IMR-90 (cell line): ENCODE results near the gene ERICH3. TPM values are rescaled to one million over a fixed set of nuclear protein-coding genes. Genes with fewer than 3 reads are reported as not detected.

Experiments used
- ATAC-seq: fragments of 200-7000 bp; cut with Tn5 transposase; 2 replicates; pipeline ENCODE4 v1.9.1; 2020; ENCODE audit warnings: low read depth, mild to moderate bottlenecking, moderate library complexity
- BruUV-seq: library from RNA; stranded (reverse); fragments of 400-500 nt; replicated peaks from 2 replicates; lab custom pipeline; 2021; lab: Mats Ljungman, UMichigan
- CTCF ChIA-PET: fragments of 300-600 bp; formaldehyde crosslinking; extraction: SDS; loops from one replicate; lab custom pipeline; 2021; ENCODE audit warnings: antibody characterized with exemption; lab: Yijun Ruan, JAX
- POLR2A ChIA-PET: fragments of 300-600 bp; sonication (Branson Sonifier 250); formaldehyde crosslinking; loops from one replicate; lab custom pipeline; 2022; ENCODE audit warnings: antibody characterized with exemption; ENCODE audit not compliant: unreplicated experiment; lab: Charles Lee
- DNase-seq: peaks from one replicate; pipeline ENCODE4 v3.0.0; 2013
- H2AFZ ChIP-seq: replicated peaks from 2 replicates; pipeline ENCODE3; 2013; ENCODE audit warnings: low read length, mild to moderate bottlenecking; ENCODE audit not compliant: poor library complexity
- H2AK5ac ChIP-seq: 2 replicates; pipeline ENCODE4 v1.6.1; 2013; ENCODE audit warnings: low read depth, low read length, inconsistent platforms
- H2AK9ac ChIP-seq: replicated peaks from 2 replicates; pipeline ENCODE3; 2013; ENCODE audit warnings: mild to moderate bottlenecking, low read depth, low read length, moderate library complexity; ENCODE audit not compliant: poor library complexity
- H2BK120ac ChIP-seq: 2 replicates; pipeline ENCODE4 v1.6.1; 2013; ENCODE audit warnings: low read depth, low read length, inconsistent platforms
- H2BK15ac ChIP-seq: 3 replicates; pipeline ENCODE4 v1.6.1; 2013; ENCODE audit warnings: low read depth, low read length, inconsistent platforms
- H2BK20ac ChIP-seq: 2 replicates; pipeline ENCODE4 v1.6.1; 2013; ENCODE audit warnings: low read depth, mild to moderate bottlenecking, inconsistent platforms, low read length, moderate library complexity
- H2BK5ac ChIP-seq: 2 replicates; pipeline ENCODE4 v1.6.1; 2013; ENCODE audit warnings: mild to moderate bottlenecking, low read depth, low read length, inconsistent platforms; ENCODE audit not compliant: poor library complexity, severe bottlenecking
- H3K14ac ChIP-seq: replicated peaks from 2 replicates; pipeline ENCODE4 v1.6.1; 2013; ENCODE audit warnings: low read depth, low read length, inconsistent platforms
- H3K18ac ChIP-seq: 2 replicates; pipeline ENCODE4 v1.6.1; 2013; ENCODE audit warnings: low read depth, low read length, control low read depth
- H3K23ac ChIP-seq: 2 replicates; pipeline ENCODE4 v1.6.1; 2013; ENCODE audit warnings: low read depth, low read length, inconsistent platforms
- H3K27ac ChIP-seq: 2 replicates; pipeline ENCODE4 v1.5.1; 2013; ENCODE audit warnings: mild to moderate bottlenecking, control low read depth, low read length; ENCODE audit not compliant: insufficient read depth
- H3K27me3 ChIP-seq: 2 replicates; pipeline ENCODE4 v1.6.1; 2013; ENCODE audit warnings: low read length; ENCODE audit not compliant: control insufficient read depth, insufficient read depth
- H3K36me3 ChIP-seq: 2 replicates; pipeline ENCODE4 v1.6.1; 2013; ENCODE audit warnings: low read length, mixed read lengths; ENCODE audit not compliant: control insufficient read depth, insufficient read depth
- H3K4ac ChIP-seq: 2 replicates; pipeline ENCODE4 v1.6.1; 2013; ENCODE audit warnings: low read depth, low read length, inconsistent platforms
- H3K4me1 ChIP-seq: 2 replicates; pipeline ENCODE4 v1.6.1; 2013; ENCODE audit warnings: low read length, mixed read lengths; ENCODE audit not compliant: control insufficient read depth, insufficient read depth
- H3K4me2 ChIP-seq: 2 replicates; pipeline ENCODE4 v1.6.1; 2013; ENCODE audit warnings: low read depth, mild to moderate bottlenecking, control low read depth, low read length, moderate library complexity
- H3K4me3 ChIP-seq: 2 replicates; pipeline ENCODE4 v1.5.1; 2013; ENCODE audit warnings: low read depth, mild to moderate bottlenecking, control low read depth, low read length, moderate library complexity; ENCODE audit not compliant: insufficient read depth
- H3K56ac ChIP-seq: 2 replicates; pipeline ENCODE4 v1.6.1; 2013; ENCODE audit warnings: low read length, inconsistent platforms; ENCODE audit not compliant: insufficient read depth; ENCODE audit errors: extremely low read depth
- H3K79me1 ChIP-seq, 2 experiments: 2 replicates each; pipeline ENCODE4 v1.6.1; 2013; ENCODE audit warnings: low read length in 2 of 2, inconsistent platforms in 1 of 2, low read depth in 1 of 2
- H3K9ac ChIP-seq: 2 replicates; pipeline ENCODE4 v1.6.1; 2013; ENCODE audit warnings: low read depth, low read length, control low read depth
- H3K9me1 ChIP-seq: 2 replicates; pipeline ENCODE4 v1.6.1; 2013; ENCODE audit warnings: low read length, inconsistent platforms; ENCODE audit not compliant: insufficient read depth
- H3K9me3 ChIP-seq: 2 replicates; pipeline ENCODE4 v1.6.1; 2013; ENCODE audit warnings: low read length; ENCODE audit not compliant: control insufficient read depth, insufficient read depth
- H4K20me1 ChIP-seq: 2 replicates; pipeline ENCODE4 v1.6.1; 2013; ENCODE audit warnings: low read length, inconsistent platforms; ENCODE audit not compliant: insufficient read depth
- H4K5ac ChIP-seq: 2 replicates; pipeline ENCODE4 v1.6.1; 2013; ENCODE audit warnings: mild to moderate bottlenecking, low read depth, low read length, control low read depth
- H4K8ac ChIP-seq, 2 experiments: 2 replicates each; pipeline ENCODE4 v1.6.1; 2013; ENCODE audit warnings: low read depth in 2 of 2, low read length in 2 of 2, control low read depth in 1 of 2, inconsistent platforms in 1 of 2
- H4K91ac ChIP-seq: 2 replicates; pipeline ENCODE4 v1.6.1; 2013; ENCODE audit warnings: low read depth, low read length, inconsistent platforms; ENCODE audit not compliant: insufficient read depth
- BHLHE40 ChIP-seq: fragments of 150-350 bp; IDR thresholded peaks from 2 replicates; pipeline ENCODE4 v1.6.1; 2016; ENCODE audit warnings: mild to moderate bottlenecking, low read depth, low read length
- CEBPB ChIP-seq: IDR thresholded peaks from 2 replicates; pipeline ENCODE4 v1.6.1; 2012; ENCODE audit warnings: low read depth, low read length, improper control_type of control experiment
- CHD1 ChIP-seq: IDR thresholded peaks from 2 replicates; pipeline ENCODE4 v1.6.1; 2012; ENCODE audit warnings: low read depth, low read length, improper control_type of control experiment
- FOS ChIP-seq: fragments of 150-350 bp; IDR thresholded peaks from 2 replicates; pipeline ENCODE4 v1.6.1; 2016; ENCODE audit warnings: low read depth, low read length
- MAFK ChIP-seq: IDR thresholded peaks from 2 replicates; pipeline ENCODE4 v1.6.1; 2012; ENCODE audit warnings: low read depth, low read length, improper control_type of control experiment
- MAZ ChIP-seq: IDR thresholded peaks from 2 replicates; pipeline ENCODE4 v1.6.1; 2012; ENCODE audit warnings: low read depth, mild to moderate bottlenecking, low read length, improper control_type of control experiment, moderate library complexity, borderline replicate concordance
- MXI1 ChIP-seq: IDR thresholded peaks from 2 replicates; pipeline ENCODE4 v1.6.1; 2012; ENCODE audit warnings: low read depth, mild to moderate bottlenecking, low read length, moderate library complexity, borderline replicate concordance
- NFE2L2 ChIP-seq: fragments of 150-350 bp; IDR thresholded peaks from 2 replicates; pipeline ENCODE4 v1.6.1; 2016; ENCODE audit warnings: low read depth, mild to moderate bottlenecking, low read length
- POLR2A ChIP-seq: IDR thresholded peaks from 2 replicates; pipeline ENCODE4 v1.6.1; 2012; ENCODE audit warnings: mild to moderate bottlenecking, low read depth, low read length
- RAD21 ChIP-seq: IDR thresholded peaks from 2 replicates; pipeline ENCODE4 v1.6.1; 2012; ENCODE audit warnings: low read length, improper control_type of control experiment
- RCOR1 ChIP-seq: IDR thresholded peaks from 2 replicates; pipeline ENCODE4 v1.6.1; 2012; ENCODE audit warnings: mild to moderate bottlenecking, low read length, improper control_type of control experiment; ENCODE audit not compliant: insufficient replicate concordance
- RFX5 ChIP-seq: IDR thresholded peaks from 2 replicates; pipeline ENCODE4 v1.8.0; 2012; ENCODE audit warnings: low read depth, mild to moderate bottlenecking, low read length, moderate library complexity
- SMC3 ChIP-seq: fragments of 150-350 bp; IDR thresholded peaks from 2 replicates; pipeline ENCODE4 v1.6.1; 2016; ENCODE audit warnings: low read depth, mild to moderate bottlenecking, antibody characterized with exemption, low read length, moderate library complexity
- WGBS, 2 experiments: methylation state at CpG; one replicate each; pipeline versions ENCODE4 v1.1.5 to v1.1.7; 2013; ENCODE audit warnings: missing lambda C conversion rate in 2 of 2; ENCODE audit not compliant: insufficient read length in 1 of 2; ENCODE audit errors: extremely low coverage in 2 of 2; 5-methylcytosine and 5-hydroxymethylcytosine counted together
- dilution Hi-C: fragments of 300-500 bp; cut with HindIII; formaldehyde crosslinking; loops from one replicate; pipeline ENCODE4 v1.14.3; 2018; ENCODE audit warnings: low sequenced_read_pairs; ENCODE audit not compliant: unreplicated experiment
- in situ Hi-C: fragments of 300-500 bp; cut with MboI; formaldehyde crosslinking; loops from 3 replicates; pipeline ENCODE4 v1.14.3; 2019; ENCODE audit warnings: low sequenced_read_pairs, inconsistent platforms, mixed read lengths
- intact Hi-C: fragments of 100-400 bp; cut with micrococcal nuclease; formaldehyde crosslinking; loops from 2 replicates; pipeline ENCODE4 v1.10.0; 2022
- polyA plus RNA-seq, 3 experiments: library from polyadenylated mRNA; depleted of rRNA; stranded (reverse); fragments of >200 nt; gene quantifications; 2 replicates each; pipeline ENCODE4 v1.2.3, GENCODE V29; 2012; ENCODE audit warnings: low replicate concordance in 1 of 3
- total RNA-seq: library from RNA; depleted of rRNA; stranded (reverse); fragments of >200 nt; gene quantifications from 2 replicates; pipeline ENCODE4 v1.2.3, GENCODE V29; 2012
- TF ChIP-seq, protein P1 (sequence below): fragments of 150-350 bp; IDR thresholded peaks from 2 replicates; pipeline ENCODE4 v1.6.1; 2016; ENCODE audit warnings: low read depth, mild to moderate bottlenecking, low read length, moderate library complexity, borderline replicate concordance
- TF ChIP-seq, protein P2 (sequence below): fragments of 150-350 bp; IDR thresholded peaks from 2 replicates; pipeline ENCODE4 v1.6.1; 2017; ENCODE audit warnings: mild to moderate bottlenecking, antibody characterized with exemption, low read length, low read depth
- TF ChIP-seq, protein P3 (sequence below): conservative IDR thresholded peaks from 2 replicates; pipeline ENCODE4 v1.5.1; 2012; ENCODE audit warnings: mild to moderate bottlenecking, low read depth, low read length, improper control_type of control experiment

Gene ERICH3
- total and polyA plus RNA-seq, 2 of the 4 experiments (the other 2 are of a cell fraction), result not detected

DNA sequence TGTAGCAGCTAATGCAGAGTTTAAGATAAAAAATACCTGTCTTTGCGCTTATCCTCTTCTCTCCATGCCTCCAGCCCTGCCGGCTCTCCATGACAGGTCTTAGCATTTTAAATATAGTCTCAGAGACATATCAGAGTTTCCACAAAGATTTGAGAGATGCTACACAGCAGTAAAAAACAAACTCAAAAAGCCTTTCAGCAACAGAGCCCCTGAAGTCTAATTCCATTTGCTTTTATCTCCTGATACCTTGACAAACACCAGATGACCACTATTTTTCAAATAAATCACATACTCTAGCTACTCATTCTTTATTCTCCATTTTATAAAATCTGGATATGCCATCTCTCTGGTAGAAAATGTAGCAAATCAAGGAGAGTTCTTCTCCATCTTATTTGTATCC lies 81.6 kb downstream of the ERICH3 start:
- no peak overlapping the region for H3K9ac ChIP-seq
- H2AK9ac ChIP-seq, result no peak overlapping the region
- ChIA-PET CTCF (no interaction called here), POLR2A (no interaction called here)
- no peak for ATAC-seq
- in situ Hi-C loops, result no loop called here
- no peak overlapping the region for H3K23ac ChIP-seq
- dilution Hi-C loops, result no loop called here
- no peak for DNase-seq
- BruUV-seq, result no TSS peak
- H2AK5ac ChIP-seq, result no peak overlapping the region
- no peak overlapping the region for H4K91ac ChIP-seq
- intact Hi-C loops, result no loop called here
- no peak overlapping the region for H2BK20ac ChIP-seq
- no peak overlapping the region for H3K4ac ChIP-seq
- no peak overlapping the region for H4K8ac ChIP-seq
- no peak overlapping the region for H3K56ac ChIP-seq
- H3K79me1 ChIP-seq, result no peaks in the 10 kb centered on the region
- no peak overlapping the region for H2AFZ ChIP-seq
- no peak overlapping the region for H3K18ac ChIP-seq
- WGBS, 2 experiments, result no CpG with 5 or more reads among the region's 2 CpGs
- H3K4me3 ChIP-seq, result no peak overlapping the region
- no peak overlapping the region for H2BK120ac ChIP-seq
- no peak overlapping the region for H4K5ac ChIP-seq
- H4K20me1 ChIP-seq, result no peaks in the 10 kb centered on the region
- H3K9me1 ChIP-seq, result no peaks in the 10 kb centered on the region
- H2BK5ac ChIP-seq, result no peak overlapping the region
- no peaks in the 10 kb centered on the region for H3K4me1 ChIP-seq
- H3K14ac ChIP-seq, result no peak overlapping the region
- no peaks in the 10 kb centered on the region for H3K9me3 ChIP-seq
- no peak for TF ChIP-seq NFE2L2
- no peak for TF ChIP-seq RCOR1
- no peak for TF ChIP-seq MAFK
- TF ChIP-seq BHLHE40, result no peak
- TF ChIP-seq, protein P1, sequence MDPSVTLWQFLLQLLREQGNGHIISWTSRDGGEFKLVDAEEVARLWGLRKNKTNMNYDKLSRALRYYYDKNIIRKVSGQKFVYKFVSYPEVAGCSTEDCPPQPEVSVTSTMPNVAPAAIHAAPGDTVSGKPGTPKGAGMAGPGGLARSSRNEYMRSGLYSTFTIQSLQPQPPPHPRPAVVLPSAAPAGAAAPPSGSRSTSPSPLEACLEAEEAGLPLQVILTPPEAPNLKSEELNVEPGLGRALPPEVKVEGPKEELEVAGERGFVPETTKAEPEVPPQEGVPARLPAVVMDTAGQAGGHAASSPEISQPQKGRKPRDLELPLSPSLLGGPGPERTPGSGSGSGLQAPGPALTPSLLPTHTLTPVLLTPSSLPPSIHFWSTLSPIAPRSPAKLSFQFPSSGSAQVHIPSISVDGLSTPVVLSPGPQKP, result no peak
- TF ChIP-seq RFX5, result no peak
- TF ChIP-seq FOS, result no peak
- TF ChIP-seq, protein P2, sequence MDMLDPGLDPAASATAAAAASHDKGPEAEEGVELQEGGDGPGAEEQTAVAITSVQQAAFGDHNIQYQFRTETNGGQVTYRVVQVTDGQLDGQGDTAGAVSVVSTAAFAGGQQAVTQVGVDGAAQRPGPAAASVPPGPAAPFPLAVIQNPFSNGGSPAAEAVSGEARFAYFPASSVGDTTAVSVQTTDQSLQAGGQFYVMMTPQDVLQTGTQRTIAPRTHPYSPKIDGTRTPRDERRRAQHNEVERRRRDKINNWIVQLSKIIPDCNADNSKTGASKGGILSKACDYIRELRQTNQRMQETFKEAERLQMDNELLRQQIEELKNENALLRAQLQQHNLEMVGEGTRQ, result no peak
- no peak for TF ChIP-seq SMC3
- no peak for TF ChIP-seq MAZ
- no peak for TF ChIP-seq POLR2A
- TF ChIP-seq RAD21, result no peak
- no peak for TF ChIP-seq CHD1
- TF ChIP-seq MXI1, result no peak
- TF ChIP-seq CEBPB, result no peak
- TF ChIP-seq, protein P3, sequence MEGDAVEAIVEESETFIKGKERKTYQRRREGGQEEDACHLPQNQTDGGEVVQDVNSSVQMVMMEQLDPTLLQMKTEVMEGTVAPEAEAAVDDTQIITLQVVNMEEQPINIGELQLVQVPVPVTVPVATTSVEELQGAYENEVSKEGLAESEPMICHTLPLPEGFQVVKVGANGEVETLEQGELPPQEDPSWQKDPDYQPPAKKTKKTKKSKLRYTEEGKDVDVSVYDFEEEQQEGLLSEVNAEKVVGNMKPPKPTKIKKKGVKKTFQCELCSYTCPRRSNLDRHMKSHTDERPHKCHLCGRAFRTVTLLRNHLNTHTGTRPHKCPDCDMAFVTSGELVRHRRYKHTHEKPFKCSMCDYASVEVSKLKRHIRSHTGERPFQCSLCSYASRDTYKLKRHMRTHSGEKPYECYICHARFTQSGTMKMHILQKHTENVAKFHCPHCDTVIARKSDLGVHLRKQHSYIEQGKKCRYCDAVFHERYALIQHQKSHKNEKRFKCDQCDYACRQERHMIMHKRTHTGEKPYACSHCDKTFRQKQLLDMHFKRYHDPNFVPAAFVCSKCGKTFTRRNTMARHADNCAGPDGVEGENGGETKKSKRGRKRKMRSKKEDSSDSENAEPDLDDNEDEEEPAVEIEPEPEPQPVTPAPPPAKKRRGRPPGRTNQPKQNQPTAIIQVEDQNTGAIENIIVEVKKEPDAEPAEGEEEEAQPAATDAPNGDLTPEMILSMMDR, result no peak
- no peak overlapping the region for H3K27ac ChIP-seq
- H3K36me3 ChIP-seq, result no peaks in the 10 kb centered on the region
- H3K4me2 ChIP-seq, result no peak overlapping the region
- H2BK15ac ChIP-seq, result no peak overlapping the region
- no peaks in the 10 kb centered on the region for H3K27me3 ChIP-seq
